GM12878 (cell line): ENCODE results near the gene ADCY9. TPM values are rescaled to one million over a fixed set of nuclear protein-coding genes. Genes with fewer than 3 reads are reported as not detected.

Experiments
- ATAC-seq: fragments of 200-7000 bp; cut with Tn5 transposase; 3 replicates; pipeline ENCODE4 v1.9.1; 2020; ENCODE audit warnings: mild to moderate bottlenecking, moderate library complexity
- BruUV-seq: library from RNA; stranded (reverse); fragments of 400-500 nt; replicated peaks from 2 replicates; lab custom pipeline; 2021; lab: Mats Ljungman, UMichigan
- CTCF ChIA-PET: fragments of 300-600 bp; sonication (Branson Sonifier 250); formaldehyde crosslinking; extraction: SDS; loops from one replicate; lab custom pipeline; 2021; ENCODE audit warnings: inconsistent platforms; lab: Yijun Ruan, JAX
- POLR2A ChIA-PET: fragments of 350-600 bp; formaldehyde crosslinking; extraction: SDS; loops from one replicate; lab custom pipeline; 2021; ENCODE audit warnings: inconsistent platforms; lab: Charles Lee
- RAD21 ChIA-PET: fragments of 300-600 bp; sonication (Branson Sonifier 250); formaldehyde crosslinking; loops from one replicate; lab custom pipeline; 2023; ENCODE audit warnings: antibody characterized with exemption; ENCODE audit not compliant: unreplicated experiment; lab: Charles Lee
- SMC1A ChIA-PET: fragments of 300-600 bp; sonication (Branson Sonifier 250); formaldehyde crosslinking; loops from one replicate; lab custom pipeline; 2023; ENCODE audit not compliant: unreplicated experiment, uncharacterized antibody; lab: Charles Lee
- DNase-seq: peaks from one replicate; pipeline ENCODE4 v3.0.0-alpha.2; 2011; ENCODE audit warnings: low read depth, low spot score
- FAIRE-seq: peaks from 3 replicates; lab custom pipeline; 2011; peaks lifted over from hg19 to GRCh38; lab: Jason Lieb, UNC
- H2AFZ ChIP-seq: 2 replicates; pipeline ENCODE4 v1.6.0; 2011; ENCODE audit warnings: low read depth, low read length, control low read depth; ENCODE audit not compliant: control insufficient read depth
- H3K27ac ChIP-seq: 2 replicates; pipeline ENCODE4 v1.5.1; 2011; ENCODE audit warnings: control low read depth; ENCODE audit not compliant: control insufficient read depth, insufficient read depth
- H3K27me3 ChIP-seq, 2 experiments: replicated peaks in 1 of 2; 2 replicates each; pipeline versions ENCODE4 v1.6.0 to v1.6.1; 2011; ENCODE audit warnings: low read length in 1 of 2; ENCODE audit not compliant: control insufficient read depth in 2 of 2, insufficient read depth in 2 of 2
- H3K36me3 ChIP-seq, 2 experiments: 2 replicates each; pipeline ENCODE4 v1.5.1; 2011; ENCODE audit warnings: low read length in 1 of 2; ENCODE audit not compliant: control insufficient read depth in 2 of 2, insufficient read depth in 2 of 2
- H3K4me1 ChIP-seq: 2 replicates; pipeline ENCODE4 v1.6.1; 2011; ENCODE audit warnings: mild to moderate bottlenecking, low read length, moderate library complexity, mixed read lengths; ENCODE audit not compliant: control insufficient read depth, insufficient read depth
- H3K4me2 ChIP-seq: 2 replicates; pipeline ENCODE4 v1.6.0; 2011; ENCODE audit warnings: control low read depth; ENCODE audit not compliant: control insufficient read depth, insufficient read depth
- H3K4me3 ChIP-seq: fragments of 200-600 bp; sonication (generic); 2 replicates; pipeline ENCODE4 v1.5.1; 2016
- H3K79me2 ChIP-seq: 2 replicates; pipeline ENCODE4 v1.6.0; 2011; ENCODE audit warnings: low read length; ENCODE audit not compliant: control insufficient read depth, insufficient read depth
- H3K9ac ChIP-seq: 2 replicates; pipeline ENCODE4 v1.8.0; 2011; ENCODE audit warnings: low read length, control low read depth, mixed read lengths; ENCODE audit not compliant: control insufficient read depth, insufficient read depth
- H3K9me3 ChIP-seq: replicated peaks from 3 replicates; pipeline ENCODE4 v1.5.1; 2011; ENCODE audit warnings: mild to moderate bottlenecking, low read length; ENCODE audit not compliant: control insufficient read depth, insufficient read depth
- H4K20me1 ChIP-seq: 2 replicates; pipeline ENCODE4 v1.6.0; 2011; ENCODE audit not compliant: control insufficient read depth, insufficient read depth
- DPF2 ChIP-seq: fragments of 450-650 bp; IDR thresholded peaks from 2 replicates; pipeline ENCODE4 v1.6.1; 2017; ENCODE audit warnings: mild to moderate bottlenecking
- E4F1 ChIP-seq: fragments of 450-650 bp; IDR thresholded peaks from 2 replicates; pipeline ENCODE4 v1.6.1; 2018; ENCODE audit warnings: borderline replicate concordance, mild to moderate bottlenecking; ENCODE audit not compliant: partially characterized antibody
- POLR2A ChIP-seq: IDR thresholded peaks from 2 replicates; pipeline ENCODE4 v1.6.1; 2011; ENCODE audit warnings: low read depth, mild to moderate bottlenecking, low read length
- TARDBP ChIP-seq: IDR thresholded peaks from 2 replicates; pipeline ENCODE4 v1.6.1; 2016; ENCODE audit warnings: borderline replicate concordance
- ZNF592 ChIP-seq: fragments of 450-650 bp; IDR thresholded peaks from 2 replicates; pipeline ENCODE4 v1.6.1; 2017; ENCODE audit warnings: mild to moderate bottlenecking, moderate library complexity
- WGBS: methylation state at CpG from one replicate; pipeline ENCODE4 v1.1.6; 2016; ENCODE audit warnings: low lambda C conversion rate; ENCODE audit not compliant: insufficient replicate concordance, insufficient coverage; ENCODE audit errors: missing lambda C conversion rate; 5-methylcytosine and 5-hydroxymethylcytosine counted together
- in situ Hi-C: fragments of 300-500 bp; cut with MboI; formaldehyde crosslinking; loops from 9 replicates; pipeline ENCODE4 v1.14.3; 2018; ENCODE audit warnings: mixed read lengths
- intact Hi-C: fragments of 100-400 bp; cut with micrococcal nuclease; formaldehyde crosslinking; loops from one replicate; pipeline ENCODE4 v1.14.2; 2022; ENCODE audit not compliant: unreplicated experiment
- polyA plus RNA-seq, 11 experiments: library from polyadenylated mRNA; depleted of rRNA in 4 of 11; unstranded in 6 of 11; stranded (reverse) in 5 of 11; fragments of >200 nt; fragmentation: Nextera tagmentation in 4 of 11; fragmentation: Illumina TruSeq in 1 of 11; extraction: Ambion mirVana in 4 of 11; extraction: Trizol in 1 of 11; gene quantifications; 1 replicate in 1 of 11; 2 replicates in 10 of 11; pipeline versions ENCODE4 v1.2.1 to v1.2.3, GENCODE V29; 2011 to 2016; ENCODE audit warnings: inconsistent platforms in 2 of 11, missing spikeins in 2 of 11, low read depth in 1 of 11
- total RNA-seq, 4 experiments: library from RNA; depleted of rRNA in 3 of 4; stranded (reverse); fragments of >200 nt in 3 of 4; fragmentation: Illumina TruSeq in 1 of 4; extraction: Trizol in 1 of 4; gene quantifications; 2 replicates each; pipeline versions ENCODE4 v1.2.1 to v1.2.3, GENCODE V29; 2013 to 2021

The ADCY9 gene
- total and polyA plus RNA-seq, 10 of the 15 experiments (the other 5 are each of a cell fraction or from before 2014, with no cell fraction given) = 0.09 to 0.41 (median 0.15) TPM; not detected in 3

- in situ Hi-C loops = no loop called here
- ATAC-seq (no peak), DNase-seq (no peak), FAIRE-seq (no peak)
- POLR2A ChIA-PET = no interaction called here
- H4K20me1 ChIP-seq = no peaks in the 10 kb centered on the region
- intact Hi-C loops = no loop called here
- H3K9ac ChIP-seq = no peak overlapping the region
- no peak overlapping the region for H3K4me2 ChIP-seq
- CTCF ChIA-PET = interaction anchor here (1.0 kb wide), 1 partner anchor 10 kb away, joined by 4 read pairs; no protein-coding TSS in a partner anchor
- RAD21 ChIA-PET = no interaction called here
- no peak overlapping the region for H3K27ac ChIP-seq
- BruUV-seq = no TSS peak
- TF ChIP-seq E4F1 (no peak), TARDBP (no peak), POLR2A (no peak), DPF2 (no peak), ZNF592 (no peak)
- H3K27me3 ChIP-seq = no peaks in the 10 kb centered on the region
- no peak overlapping the region for H2AFZ ChIP-seq
- H3K4me3 ChIP-seq = no peak overlapping the region
- WGBS = 51% methylated on average over 14 of the region's 14 CpGs
- H3K79me2 ChIP-seq = no peaks in the 10 kb centered on the region
- H3K4me1 ChIP-seq = no peaks in the 10 kb centered on the region
- H3K36me3 ChIP-seq = no peaks in the 10 kb centered on the region
- H3K9me3 ChIP-seq = no peaks in the 10 kb centered on the region
- SMC1A ChIA-PET = no interaction called here
Measured at GRCh38 chr16:3949287-3949686, 167.0 kb downstream of the ADCY9 start.
